Liver (tissue), 3 donors: ENCODE results near the gene MOV10.

ENCODE experiments used
- ATF3 ChIP-seq: IDR thresholded peaks from 2 replicates; pipeline ENCODE4 v1.6.1; 2016; ENCODE audit warnings: antibody characterized with exemption
- CTCF ChIP-seq: fragments of 150-350 bp; IDR thresholded peaks from 2 replicates; pipeline ENCODE4 v1.5.1; 2017; ENCODE audit warnings: improper control_type of control experiment, low read depth, low read length; ENCODE audit not compliant: missing input control
- EGR1 ChIP-seq, 2 donors: IDR thresholded peaks; 2 replicates each; pipeline ENCODE4 v1.6.1; 2016 to 2018; ENCODE audit warnings: antibody characterized with exemption in 2 of 2, low read depth in 2 of 2
- FOXA1 ChIP-seq: IDR thresholded peaks from 2 replicates; pipeline ENCODE4 v1.6.1; 2016; ENCODE audit warnings: antibody characterized with exemption
- JUND ChIP-seq, 2 donors: IDR thresholded peaks; 2 replicates each; pipeline ENCODE4 v1.6.1; 2016; ENCODE audit warnings: antibody characterized with exemption in 2 of 2
- MAX ChIP-seq: IDR thresholded peaks from 2 replicates; pipeline ENCODE4 v1.6.1; 2016; ENCODE audit warnings: antibody characterized with exemption
- NR2F2 ChIP-seq: IDR thresholded peaks from 2 replicates; pipeline ENCODE4 v1.6.1; 2016; ENCODE audit warnings: antibody characterized with exemption
- RAD21 ChIP-seq, 2 donors: IDR thresholded peaks; 2 replicates each; pipeline ENCODE4 v1.6.1; 2016; ENCODE audit warnings: antibody characterized with exemption in 2 of 2, mild to moderate bottlenecking in 2 of 2
- REST ChIP-seq: IDR thresholded peaks from 2 replicates; pipeline ENCODE4 v1.6.1; 2016; ENCODE audit warnings: antibody characterized with exemption, mild to moderate bottlenecking
- RXRA ChIP-seq, 2 donors: IDR thresholded peaks; 2 replicates each; pipeline ENCODE4 v1.6.1; 2017 to 2018; ENCODE audit warnings: antibody characterized with exemption in 2 of 2, mild to moderate bottlenecking in 1 of 2
- SP1 ChIP-seq: IDR thresholded peaks from 2 replicates; pipeline ENCODE4 v1.6.1; 2018; ENCODE audit warnings: antibody characterized with exemption, mild to moderate bottlenecking
- TAF1 ChIP-seq: conservative IDR thresholded peaks from 2 replicates; pipeline ENCODE4 v1.6.1; 2016; ENCODE audit warnings: antibody characterized with exemption, mild to moderate bottlenecking
- YY1 ChIP-seq: IDR thresholded peaks from 2 replicates; pipeline ENCODE4 v1.6.1; 2016; ENCODE audit warnings: antibody characterized with exemption, mild to moderate bottlenecking
- ZBTB33 ChIP-seq: IDR thresholded peaks from 2 replicates; pipeline ENCODE4 v1.6.1; 2016; ENCODE audit warnings: antibody characterized with exemption
- donor health status: healthy.
- donor health status: healthy.

GRCh38 chr1:112636056-112636455, 38.4 kb upstream of the MOV10 start:
- TF ChIP-seq CTCF (no peak), JUND (IDR thresholded peaks at IDR 0.05) (no peak), MAX (no peak), REST (no peak), EGR1 (IDR thresholded peaks at IDR 0.05; ENCODE audit: low read depth in 2 of 2) (no peak), TAF1 (no peak), ZBTB33 (no peak), YY1 (no peak), FOXA1 (no peak), RAD21 (IDR thresholded peaks at IDR 0.05) (no peak), RXRA (IDR thresholded peaks at IDR 0.05) (no peak), ATF3 (no peak), NR2F2 (no peak), SP1 (no peak)
